ENCODE data around the gene CNTN4.

- no peak for TF ChIP-seq CTCF (IDR thresholded peaks at IDR 0.05; ENCODE audit: borderline replicate concordance, extremely low read depth, low read length, poor library complexity, severe bottlenecking)
- TF ChIP-seq EZH2 (IDR thresholded peaks at IDR 0.05; ENCODE audit: borderline replicate concordance, low read depth, low read length, severe bottlenecking) = no peak
Measured at GRCh38 chr3:2097641-2098191, 950 bp upstream of the CNTN4 start.

Measured in DND-41 (cell line).